IPS-15b (cell line): ENCODE measurements around the gene ORAI2.

ENCODE experiments used
- H3K27me3 ChIP-seq: one replicate; pipeline ENCODE4 v1.6.1; 2013; ENCODE audit warnings: low read length; ENCODE audit not compliant: control insufficient read depth, insufficient read depth
- H3K36me3 ChIP-seq: one replicate; pipeline ENCODE4 v1.6.1; 2013; ENCODE audit warnings: low read length; ENCODE audit not compliant: control insufficient read depth, insufficient read depth
- H3K4me1 ChIP-seq: one replicate; pipeline ENCODE4 v1.6.1; 2013; ENCODE audit warnings: mild to moderate bottlenecking, low read length; ENCODE audit not compliant: control insufficient read depth, insufficient read depth
- H3K4me3 ChIP-seq: one replicate; pipeline ENCODE4 v1.5.1; 2013; ENCODE audit warnings: low read depth, low read length
- H3K9ac ChIP-seq: one replicate; pipeline ENCODE4 v1.6.1; 2013; ENCODE audit warnings: low read depth, mild to moderate bottlenecking, low read length
- H3K9me3 ChIP-seq: one replicate; pipeline ENCODE4 v1.6.1; 2013; ENCODE audit warnings: mild to moderate bottlenecking, low read length; ENCODE audit not compliant: control insufficient read depth, insufficient read depth

Gene ORAI2

DNA sequence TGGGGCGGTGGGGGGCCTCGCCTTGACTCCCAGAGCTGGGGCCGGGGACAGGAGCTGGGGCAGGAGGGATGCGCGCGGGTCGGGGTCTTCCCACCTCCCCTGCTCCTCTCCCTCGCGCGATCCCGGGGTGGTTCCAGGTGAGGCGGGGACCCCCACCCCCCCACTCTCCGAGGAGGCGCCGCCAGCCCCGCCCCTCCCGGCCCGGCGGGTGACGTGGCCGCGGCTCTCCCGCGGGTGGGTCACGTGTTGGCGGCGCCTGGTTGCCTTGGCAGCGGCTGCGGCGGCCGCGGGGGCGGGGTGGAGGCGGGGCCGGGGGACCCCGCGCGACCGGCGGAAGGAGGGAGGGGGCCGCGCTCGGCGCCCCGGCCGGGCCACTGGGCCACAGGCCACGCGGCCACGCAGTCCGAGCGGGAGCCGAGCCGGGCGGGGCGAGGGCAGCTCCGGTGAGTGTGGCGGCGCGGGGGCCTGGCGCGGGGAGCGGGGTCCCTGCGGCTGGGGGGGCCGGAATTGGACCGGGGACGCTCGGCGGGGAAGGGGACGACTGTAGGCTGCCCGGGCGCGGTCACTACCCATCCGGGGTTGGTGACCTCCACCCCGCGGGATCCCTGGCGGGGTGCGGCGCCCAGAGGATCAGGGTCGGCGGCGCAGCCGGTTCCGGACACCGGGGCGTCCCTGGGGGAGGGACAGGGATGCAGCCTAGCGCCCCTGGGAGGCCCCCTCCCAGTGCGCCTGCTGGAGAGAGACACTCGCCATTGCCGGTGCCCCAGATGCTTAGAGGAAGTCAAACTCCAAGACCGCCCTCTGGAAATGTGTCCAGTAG is at the start of gene ORAI2:
Gene ORAI2, plus strand, starts transcription at position 357 of the 820 bp plus-strand sequence. CDS start 5,382 bp downstream, outside the sequence.
- H3K36me3 ChIP-seq = peaks cover 2% of the 10 kb centered on the region
- no peaks in the 10 kb centered on the region for H3K4me1 ChIP-seq
- peak within 1 kb of the TSS; percentile 71 for H3K4me3 ChIP-seq
- H3K9me3 ChIP-seq = no peaks in the 10 kb centered on the region
- no peaks in the 10 kb centered on the region for H3K27me3 ChIP-seq
- no peak within 1 kb of the TSS for H3K9ac ChIP-seq

- Histone ChIP-seq H3K36me3 (no peaks in the 10 kb centered on the region), H3K9ac (no peak overlapping the region), H3K9me3 (no peaks in the 10 kb centered on the region), H3K4me1 (no peaks in the 10 kb centered on the region), H3K27me3 (no peaks in the 10 kb centered on the region), H3K4me3 (no peak overlapping the region)
Measured at GRCh38 chr7:102387064-102387463, 46.3 kb upstream of the ORAI2 start.

DNA sequence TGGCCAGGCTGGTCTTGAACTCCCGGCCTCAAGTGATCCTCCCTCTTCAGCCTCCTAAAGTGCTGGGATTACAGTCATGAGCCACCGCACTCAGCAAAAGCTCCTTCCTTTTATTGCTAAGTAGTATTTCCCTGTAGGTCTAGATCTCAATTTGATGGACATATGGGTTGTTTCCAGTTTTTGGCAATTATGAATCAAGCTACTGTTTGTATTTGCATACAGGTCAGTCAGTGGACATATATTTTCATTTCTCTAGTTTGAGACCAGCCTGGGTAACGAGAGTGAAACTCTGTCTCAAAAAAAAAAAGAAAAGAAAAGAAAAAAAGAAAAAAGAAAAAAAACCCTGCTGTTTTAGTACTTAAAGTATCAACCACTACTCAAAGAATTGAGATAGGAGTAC is 43.6 kb upstream of the ORAI2 start:
- Histone ChIP-seq H3K36me3 (no peaks in the 10 kb centered on the region), H3K9me3 (no peaks in the 10 kb centered on the region), H3K4me1 (no peaks in the 10 kb centered on the region), H3K9ac (no peak overlapping the region), H3K27me3 (no peaks in the 10 kb centered on the region), H3K4me3 (no peak overlapping the region)

- no peaks in the 10 kb centered on the region for H3K9me3 ChIP-seq
- H3K9ac ChIP-seq = no peak overlapping the region
- H3K4me3 ChIP-seq = no peak overlapping the region
- H3K36me3 ChIP-seq = no peaks in the 10 kb centered on the region
- H3K4me1 ChIP-seq = no peaks in the 10 kb centered on the region
- H3K27me3 ChIP-seq = no peaks in the 10 kb centered on the region
Measured at GRCh38 chr7:102390697-102391484, 42.5 kb upstream of the ORAI2 start.

GRCh38 chr7:102392330-102392729 is 41.0 kb upstream of the ORAI2 start:
- Histone ChIP-seq H3K36me3 (no peaks in the 10 kb centered on the region), H3K27me3 (no peaks in the 10 kb centered on the region), H3K9me3 (no peaks in the 10 kb centered on the region), H3K9ac (no peak overlapping the region), H3K4me3 (no peak overlapping the region), H3K4me1 (no peaks in the 10 kb centered on the region)

DNA sequence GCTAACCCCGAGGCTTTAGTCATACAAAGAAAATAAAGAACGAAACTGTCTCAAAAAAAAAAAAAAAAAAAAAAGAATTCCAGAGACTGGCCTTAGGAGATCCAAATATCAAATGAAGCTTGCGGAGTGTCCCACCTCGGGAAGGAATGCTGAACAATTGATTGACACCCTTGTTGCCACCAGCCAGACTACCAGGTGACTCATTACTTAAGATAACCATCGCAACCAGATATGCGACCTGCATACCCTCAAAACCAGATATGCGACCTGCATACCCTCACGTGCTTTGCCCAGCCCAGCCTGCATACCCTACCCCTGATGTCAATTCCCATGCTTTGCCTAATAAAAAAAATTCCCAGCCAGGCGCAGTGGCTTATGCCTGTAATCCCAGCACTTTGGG is 39.9 kb upstream of the ORAI2 start:
- no peaks in the 10 kb centered on the region for H3K4me1 ChIP-seq
- no peaks in the 10 kb centered on the region for H3K36me3 ChIP-seq
- H3K9me3 ChIP-seq = no peaks in the 10 kb centered on the region
- H3K9ac ChIP-seq = no peak overlapping the region
- no peak overlapping the region for H3K4me3 ChIP-seq
- no peaks in the 10 kb centered on the region for H3K27me3 ChIP-seq

DNA sequence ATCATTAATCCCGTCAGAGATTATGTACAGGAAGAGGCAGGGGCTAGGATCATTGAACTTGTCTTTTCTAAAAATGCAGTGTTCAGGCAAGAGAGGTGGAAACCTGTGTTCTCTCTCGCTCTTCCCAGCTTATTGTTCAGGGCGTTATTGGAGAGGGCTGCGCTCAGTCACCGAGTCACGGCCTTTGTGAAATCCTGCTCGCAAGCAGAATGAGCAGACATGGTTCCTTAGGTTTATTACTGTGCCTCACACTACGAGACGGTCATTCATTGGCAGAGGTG is 37.8 kb upstream of the ORAI2 start:
- H3K4me1 ChIP-seq = no peaks in the 10 kb centered on the region
- peaks cover 8% of the 10 kb centered on the region for H3K36me3 ChIP-seq

GRCh38 chr7:102395873-102396709 is 37.3 kb upstream of the ORAI2 start, which contains the start of gene PRKRIP1:
Gene PRKRIP1 (plus strand): TSS chr7:102396363. CDS start chr7:102396412, 49 bp downstream.
- peaks cover 8% of the 10 kb centered on the region for H3K36me3 ChIP-seq
- no peaks in the 10 kb centered on the region for H3K9me3 ChIP-seq
- H3K9ac ChIP-seq = peak within 1 kb of the TSS; percentile 98
- H3K4me3 ChIP-seq = peak within 1 kb of the TSS; percentile 83
- no peaks in the 10 kb centered on the region for H3K4me1 ChIP-seq
- no peaks in the 10 kb centered on the region for H3K27me3 ChIP-seq

More for the DNA sequence above, 37.8 kb upstream of the ORAI2 start:
- H3K9me3 ChIP-seq = no peaks in the 10 kb centered on the region
- peak overlapping the region; percentile 83 for H3K4me3 ChIP-seq
- H3K27me3 ChIP-seq = no peaks in the 10 kb centered on the region
- peak overlapping the region; percentile 87 for H3K9ac ChIP-seq

DNA sequence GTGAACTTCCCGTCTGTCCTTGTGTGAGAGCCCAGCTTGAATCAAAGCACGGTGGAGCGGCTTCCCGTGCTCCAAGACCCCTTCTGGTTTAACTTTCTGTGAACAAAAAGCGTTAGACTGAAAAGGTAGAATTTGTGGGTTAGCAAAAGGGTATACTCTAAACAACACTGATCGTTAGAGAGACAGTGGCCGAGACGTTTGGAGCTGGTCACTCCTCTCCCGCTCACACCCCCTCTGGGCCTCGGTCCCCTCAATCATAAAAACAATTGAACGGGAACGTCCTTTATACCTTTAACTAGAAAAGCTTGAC is 36.7 kb upstream of the ORAI2 start:
- Histone ChIP-seq H3K4me3 (peak overlapping the region; percentile 83), H3K27me3 (no peaks in the 10 kb centered on the region), H3K36me3 (peaks cover 8% of the 10 kb centered on the region), H3K9me3 (no peaks in the 10 kb centered on the region), H3K4me1 (no peaks in the 10 kb centered on the region), H3K9ac (peak overlapping the region; percentile 98)

DNA sequence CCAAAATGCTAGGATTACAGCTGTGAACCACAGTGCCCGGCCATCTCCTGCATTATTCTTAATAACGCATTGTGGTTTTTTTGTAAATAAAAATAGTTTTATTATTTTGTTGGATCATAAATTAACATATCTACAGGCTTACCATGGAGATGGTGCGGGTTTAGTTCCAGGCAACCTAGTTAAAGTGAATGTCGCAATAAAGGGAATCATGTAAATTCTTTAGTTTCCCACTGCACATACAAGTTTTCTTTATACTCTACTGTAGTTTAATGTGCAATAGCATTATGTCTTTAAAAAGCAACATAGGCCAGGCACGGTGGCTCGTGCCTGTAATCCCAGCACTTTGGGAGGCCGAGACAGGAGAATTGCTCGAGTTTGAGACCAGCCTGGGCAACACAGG is 34.8 kb upstream of the ORAI2 start:
- Histone ChIP-seq H3K9ac (no peak overlapping the region), H3K36me3 (peaks cover 14% of the 10 kb centered on the region), H3K4me1 (no peaks in the 10 kb centered on the region), H3K9me3 (no peaks in the 10 kb centered on the region), H3K27me3 (no peaks in the 10 kb centered on the region), H3K4me3 (no peak overlapping the region)

GRCh38 chr7:102400360-102400759 is 33.0 kb upstream of the ORAI2 start:
- H3K9ac ChIP-seq = no peak overlapping the region
- peaks cover 14% of the 10 kb centered on the region for H3K36me3 ChIP-seq
- no peaks in the 10 kb centered on the region for H3K4me1 ChIP-seq
- H3K9me3 ChIP-seq = no peaks in the 10 kb centered on the region
- no peak overlapping the region for H3K4me3 ChIP-seq
- no peaks in the 10 kb centered on the region for H3K27me3 ChIP-seq
